Measurements from ENCODE around the gene FCHSD2. TPM values are rescaled to one million over a fixed set of nuclear protein-coding genes. Genes with fewer than 3 reads are reported as not detected.

FCHSD2 gene
- total and polyA plus RNA-seq, 2 of the 13 experiments (the other 11 are each of a cell fraction or from before 2014, with no cell fraction given) = 20.5 to 24.8 TPM

- TF ChIP-seq IRF9 (CRISPR knock-in tag; IDR thresholded peaks at IDR 0.05; ENCODE audit: borderline replicate concordance) (no peak), SRSF4 (IDR thresholded peaks at IDR 0.05; ENCODE audit: low read depth, low read length, poor library complexity, severe bottlenecking) (no peak), ZIK1 (CRISPR knock-in tag; IDR thresholded peaks at IDR 0.05; ENCODE audit: borderline replicate concordance, low read depth) (no peak), ZNF451 (CRISPR knock-in tag; IDR thresholded peaks at IDR 0.05) (no peak), ZBTB3 (CRISPR knock-in tag; IDR thresholded peaks at IDR 0.05; ENCODE audit: borderline replicate concordance, low read depth) (no peak), ZNF589 (CRISPR knock-in tag; conservative IDR thresholded peaks at IDR 0.05) (peak; percentile 28; the same call in 1 of the 2 replicates), THAP8 (CRISPR knock-in tag; IDR thresholded peaks at IDR 0.05; ENCODE audit: borderline replicate concordance) (no peak), ZNF549 (CRISPR knock-in tag; IDR thresholded peaks at IDR 0.05) (no peak), ATF4 (CRISPR knock-in tag; IDR thresholded peaks at IDR 0.05) (no peak), AGO2 (optimal IDR thresholded peaks at IDR 0.05; ENCODE audit: low read depth, low read length) (no peak), NCOA1 (CRISPR knock-in tag; IDR thresholded peaks at IDR 0.05) (no peak), HNF4G (IDR thresholded peaks at IDR 0.05; ENCODE audit: borderline replicate concordance, low read depth, low read length) (no peak), HNF4G (CRISPR knock-in tag; IDR thresholded peaks at IDR 0.05; ENCODE audit: borderline replicate concordance, low read depth) (no peak), MAZ (IDR thresholded peaks at IDR 0.05; ENCODE audit: borderline replicate concordance, low read depth, low read length) (no peak), MAZ (CRISPR knock-in tag; IDR thresholded peaks at IDR 0.05; ENCODE audit: low read depth) (peak; percentile 31; the same call in 1 of the 2 replicates), ZSCAN22 (CRISPR knock-in tag; IDR thresholded peaks at IDR 0.05) (no peak), DMTF1 (CRISPR knock-in tag; IDR thresholded peaks at IDR 0.05) (no peak), TRAFD1 (CRISPR knock-in tag; IDR thresholded peaks at IDR 0.05; ENCODE audit: borderline replicate concordance) (no peak), ZBTB37 (CRISPR knock-in tag; IDR thresholded peaks at IDR 0.05) (no peak), ZNF326 (CRISPR knock-in tag; IDR thresholded peaks at IDR 0.05; ENCODE audit: borderline replicate concordance) (no peak), KDM4B (CRISPR knock-in tag; IDR thresholded peaks at IDR 0.05) (no peak)
These were observed 1.2 kb upstream of the FCHSD2 start (continued) for GRCh38 chr11:73143126-73143838.
